Fibroblast of lung (primary cell): Measurements from ENCODE around the gene HSPBP1.
A peak's percentile ranks its signal among the peaks of the same experiment; 100 is the strongest.

Experiments used
- CTCF ChIP-seq, 2 donors: IDR thresholded peaks in 1 of 2; conservative IDR thresholded peaks in 1 of 2; 1 replicate in 1 of 2; 2 replicates in 1 of 2; pipeline ENCODE4 v1.5.1; 2011 to 2012; ENCODE audit warnings: low read length in 2 of 2, control low read depth in 1 of 2, inconsistent platforms in 1 of 2, low read depth in 1 of 2, mild to moderate bottlenecking in 1 of 2
- EZH2 ChIP-seq: IDR thresholded peaks from 2 replicates; pipeline ENCODE4 v1.5.1; 2012; ENCODE audit warnings: low read length, control low read depth, mild to moderate bottlenecking; ENCODE audit errors: missing control alignments

DNA sequence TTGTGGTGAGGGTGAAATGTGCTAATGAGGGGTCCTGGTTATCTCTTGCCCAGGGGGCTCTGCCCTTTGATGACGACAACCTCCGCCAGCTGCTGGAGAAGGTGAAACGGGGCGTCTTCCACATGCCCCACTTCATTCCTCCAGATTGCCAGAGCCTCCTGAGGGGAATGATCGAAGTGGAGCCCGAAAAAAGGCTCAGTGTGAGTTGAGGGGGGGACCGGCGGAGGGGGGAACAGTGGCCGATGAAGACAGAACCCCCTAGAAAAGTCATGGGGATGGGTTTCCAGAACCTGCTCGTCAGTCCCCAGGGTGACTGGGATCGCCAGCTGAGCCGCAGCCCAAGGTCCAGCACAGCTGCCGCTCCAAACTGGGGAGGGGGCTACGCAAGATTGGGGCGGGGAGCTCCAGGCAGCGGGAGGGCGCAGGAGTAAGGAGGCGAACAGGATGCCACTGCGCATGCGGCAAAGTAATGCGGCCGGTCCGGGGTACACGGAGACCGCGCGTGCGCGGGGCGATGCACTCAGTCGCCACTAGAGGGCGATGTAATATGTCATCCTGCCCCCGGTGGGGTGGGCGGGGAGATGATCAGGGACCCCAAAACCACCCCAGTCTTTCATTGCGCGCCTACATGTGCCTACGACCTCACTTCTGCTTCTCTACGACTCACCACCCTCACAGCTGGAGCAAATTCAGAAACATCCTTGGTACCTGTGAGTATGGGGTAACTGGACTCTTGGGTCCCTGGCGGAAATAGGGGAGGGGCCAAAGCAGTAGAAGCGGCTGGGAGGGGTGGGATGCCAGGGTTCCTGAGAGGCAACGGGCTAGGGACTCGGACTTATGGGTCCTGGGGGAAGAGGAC is 21.8 kb upstream of the HSPBP1 start:
- TF ChIP-seq CTCF (conservative IDR thresholded peaks at IDR 0.05 in 1 of 2, IDR thresholded peaks at IDR 0.05 in 1 of 2; ENCODE audit: low read depth in 1 of 2, low read length in 2 of 2), result peak; percentile 69 to 86
- TF ChIP-seq EZH2, result no peak
